ENCODE results near the gene ADGRV1.
"Not testable (repeated sequence)": the region's sequence is repeated elsewhere in the genome, so short reads cannot be mapped to it uniquely, and the experiment has no call there.

Gene ADGRV1

GRCh38 chr5:90830058-90830457 is 271.5 kb downstream of the ADGRV1 start:
- TF ChIP-seq, protein P1, sequence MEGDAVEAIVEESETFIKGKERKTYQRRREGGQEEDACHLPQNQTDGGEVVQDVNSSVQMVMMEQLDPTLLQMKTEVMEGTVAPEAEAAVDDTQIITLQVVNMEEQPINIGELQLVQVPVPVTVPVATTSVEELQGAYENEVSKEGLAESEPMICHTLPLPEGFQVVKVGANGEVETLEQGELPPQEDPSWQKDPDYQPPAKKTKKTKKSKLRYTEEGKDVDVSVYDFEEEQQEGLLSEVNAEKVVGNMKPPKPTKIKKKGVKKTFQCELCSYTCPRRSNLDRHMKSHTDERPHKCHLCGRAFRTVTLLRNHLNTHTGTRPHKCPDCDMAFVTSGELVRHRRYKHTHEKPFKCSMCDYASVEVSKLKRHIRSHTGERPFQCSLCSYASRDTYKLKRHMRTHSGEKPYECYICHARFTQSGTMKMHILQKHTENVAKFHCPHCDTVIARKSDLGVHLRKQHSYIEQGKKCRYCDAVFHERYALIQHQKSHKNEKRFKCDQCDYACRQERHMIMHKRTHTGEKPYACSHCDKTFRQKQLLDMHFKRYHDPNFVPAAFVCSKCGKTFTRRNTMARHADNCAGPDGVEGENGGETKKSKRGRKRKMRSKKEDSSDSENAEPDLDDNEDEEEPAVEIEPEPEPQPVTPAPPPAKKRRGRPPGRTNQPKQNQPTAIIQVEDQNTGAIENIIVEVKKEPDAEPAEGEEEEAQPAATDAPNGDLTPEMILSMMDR (IDR thresholded peaks at IDR 0.05; ENCODE audit: extremely low read depth, insufficient read depth, missing control alignments): no peak
- in situ Hi-C loops (cut with MboI; ENCODE audit: low pct_unique_long_range_greater_than_20kb, low sequenced_read_pairs, unreplicated experiment): no loop called here
- no peak for DNase-seq (ENCODE audit: low spot score)

DNA sequence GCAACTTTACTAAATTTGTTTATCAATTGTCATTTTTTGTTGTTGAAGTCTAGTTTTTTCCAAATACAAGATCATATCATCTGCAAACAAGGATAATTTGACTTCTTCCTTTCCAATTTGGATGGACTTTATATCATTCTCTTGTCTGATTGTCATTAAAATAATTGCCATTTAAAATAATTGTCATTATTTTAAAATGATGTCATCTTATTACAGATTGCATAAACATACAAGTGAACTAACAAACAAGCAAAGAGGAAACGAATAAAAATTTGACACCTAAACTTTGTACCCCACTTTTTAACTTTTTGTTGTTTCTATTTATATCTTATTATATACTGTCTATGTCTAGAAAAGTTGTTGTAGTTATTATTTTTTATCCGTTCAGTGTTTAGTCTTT is 275.2 kb downstream of the ADGRV1 start:
- DNase-seq (ENCODE audit: low spot score): no peak
- in situ Hi-C loops (cut with MboI; ENCODE audit: low pct_unique_long_range_greater_than_20kb, low sequenced_read_pairs, unreplicated experiment): no loop called here
- TF ChIP-seq, protein P1 (IDR thresholded peaks at IDR 0.05; ENCODE audit: extremely low read depth, insufficient read depth, missing control alignments): no peak

GRCh38 chr5:90834711-90835110 is 276.1 kb downstream of the ADGRV1 start:
- TF ChIP-seq, protein P1 (IDR thresholded peaks at IDR 0.05; ENCODE audit: extremely low read depth, insufficient read depth, missing control alignments): no peak
- DNase-seq (ENCODE audit: low spot score): no peak
- in situ Hi-C loops (cut with MboI; ENCODE audit: low pct_unique_long_range_greater_than_20kb, low sequenced_read_pairs, unreplicated experiment): no loop called here

- in situ Hi-C loops (cut with MboI; ENCODE audit: low pct_unique_long_range_greater_than_20kb, low sequenced_read_pairs, unreplicated experiment): no loop called here
- TF ChIP-seq, protein P1 (IDR thresholded peaks at IDR 0.05; ENCODE audit: extremely low read depth, insufficient read depth, missing control alignments): no peak
- no peak for DNase-seq (ENCODE audit: low spot score)
These were observed 284.8 kb downstream of the ADGRV1 start for GRCh38 chr5:90843443-90843842.

DNA sequence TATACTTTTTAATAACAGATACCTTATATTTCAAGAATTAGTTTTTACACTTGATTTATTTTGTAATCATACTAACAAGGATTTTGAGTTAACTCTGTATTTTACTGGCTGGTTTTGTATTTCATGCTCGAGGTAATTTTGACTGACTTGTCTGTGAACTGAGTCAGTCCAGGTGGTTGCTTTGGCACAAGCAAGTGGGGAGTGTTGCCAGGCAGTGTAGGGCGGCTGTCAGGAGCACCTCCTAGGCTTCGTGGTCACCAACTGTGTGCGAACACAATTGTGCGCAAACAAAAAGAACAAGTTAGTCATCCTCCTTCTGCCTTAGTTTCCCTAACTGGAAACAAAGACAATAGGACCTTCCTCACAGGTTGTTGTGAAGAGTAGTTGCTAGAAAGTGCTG is 286.3 kb downstream of the ADGRV1 start:
- in situ Hi-C loops (cut with MboI; ENCODE audit: low pct_unique_long_range_greater_than_20kb, low sequenced_read_pairs, unreplicated experiment): no loop called here
- no peak for DNase-seq (ENCODE audit: low spot score)
- TF ChIP-seq, protein P1 (IDR thresholded peaks at IDR 0.05; ENCODE audit: extremely low read depth, insufficient read depth, missing control alignments): no peak

DNA sequence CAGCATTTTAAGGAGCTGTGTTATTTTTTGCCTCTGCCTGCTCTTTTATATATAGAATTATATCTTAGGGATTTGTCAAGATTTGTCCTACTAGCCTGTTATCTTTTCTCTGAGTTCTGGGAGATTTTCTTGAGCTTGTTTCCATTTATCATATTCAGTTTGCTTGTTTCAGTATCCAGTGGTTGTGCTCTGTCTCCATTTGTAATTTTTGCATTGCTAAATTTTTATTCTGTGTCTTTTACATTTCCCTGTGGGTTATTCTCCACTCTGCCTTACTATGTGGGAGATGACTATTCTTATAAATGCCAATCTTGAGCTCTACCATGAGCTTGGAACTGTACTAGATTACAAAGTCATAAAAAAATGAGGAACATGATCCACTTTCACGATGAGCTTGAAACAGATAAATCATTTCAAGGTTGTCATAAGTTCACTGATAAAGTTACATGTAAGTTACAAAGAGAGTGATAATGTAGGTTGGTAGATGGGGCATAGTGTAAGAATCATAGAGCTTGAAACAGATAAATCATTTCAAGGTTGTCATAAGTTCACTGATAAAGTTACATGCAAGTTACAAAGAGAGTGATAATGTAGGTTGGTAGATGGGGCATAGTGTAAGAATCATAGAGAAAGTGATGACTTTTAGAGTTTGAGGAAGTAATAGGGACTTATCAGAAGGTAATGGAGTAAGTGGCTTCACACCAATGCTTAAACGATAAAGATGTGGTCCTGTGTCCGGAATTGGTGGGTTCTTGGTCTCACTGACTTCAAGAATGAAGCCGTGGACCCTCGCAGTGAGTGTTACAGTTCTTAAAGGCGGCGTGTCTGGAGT is 287.3 kb downstream of the ADGRV1 start:
- TF ChIP-seq, protein P1 (IDR thresholded peaks at IDR 0.05; ENCODE audit: extremely low read depth, insufficient read depth, missing control alignments): no peak
- in situ Hi-C loops (cut with MboI; ENCODE audit: low pct_unique_long_range_greater_than_20kb, low sequenced_read_pairs, unreplicated experiment): no loop called here
- no peak for DNase-seq (ENCODE audit: low spot score)

- in situ Hi-C loops (cut with MboI; ENCODE audit: low pct_unique_long_range_greater_than_20kb, low sequenced_read_pairs, unreplicated experiment); DNase-seq (ENCODE audit: low spot score): not testable (repeated sequence)
These were observed 289.0 kb downstream of the ADGRV1 start for GRCh38 chr5:90847606-90848005.
